ENCODE data around the gene PCBP3.

DNA sequence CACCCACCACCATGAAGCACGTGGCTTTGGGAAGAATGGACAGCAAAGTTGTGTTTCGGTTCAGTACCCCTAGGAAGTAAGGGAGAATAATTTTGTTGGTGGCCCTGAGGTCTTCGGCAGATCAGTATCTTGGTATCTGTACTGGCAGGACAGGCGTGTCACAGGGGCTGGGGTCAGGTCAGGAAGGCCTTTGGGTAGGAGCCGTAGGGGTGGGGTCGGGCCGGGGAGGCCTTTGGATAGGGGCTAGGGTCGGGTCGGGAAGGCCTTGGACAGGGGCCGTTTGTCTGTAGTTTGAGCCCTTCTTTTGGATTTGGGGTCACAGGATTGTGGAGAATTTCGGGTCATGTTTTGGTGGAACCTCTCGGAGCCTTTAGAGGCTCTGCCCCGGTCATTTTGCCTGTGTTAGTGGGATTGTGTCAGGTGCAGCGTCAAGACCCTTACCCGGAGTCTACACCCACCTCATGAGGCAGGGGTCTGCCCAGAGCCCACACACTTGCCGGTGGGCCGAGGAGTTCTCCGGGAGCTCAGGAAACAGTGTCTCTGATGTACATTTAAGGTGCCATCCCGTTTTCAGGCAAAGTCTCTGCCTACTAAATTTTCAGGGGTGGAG is 262.8 kb downstream of the PCBP3 start:
- no peak for TF ChIP-seq POLR2A (IDR thresholded peaks at IDR 0.05; ENCODE audit: low read depth, low read length)
- TF ChIP-seq TAF1 (IDR thresholded peaks at IDR 0.05; ENCODE audit: borderline replicate concordance, low read depth, low read length): no peak
- no peak for TF ChIP-seq POLR2AphosphoS5 (IDR thresholded peaks at IDR 0.05; ENCODE audit: low read depth, low read length)
